GM12878 (cell line): ENCODE data around the gene KCTD12. TPM values are rescaled to one million over a fixed set of nuclear protein-coding genes. Genes with fewer than 3 reads are reported as not detected.
A peak's percentile ranks its signal among the peaks of the same experiment; 100 is the strongest.

Experiments
- ATAC-seq: fragments of 200-7000 bp; cut with Tn5 transposase; 3 replicates; pipeline ENCODE4 v1.9.1; 2020; ENCODE audit warnings: mild to moderate bottlenecking, moderate library complexity
- BruUV-seq: library from RNA; stranded (reverse); fragments of 400-500 nt; replicated peaks from 2 replicates; lab custom pipeline; 2021; lab: Mats Ljungman, UMichigan
- CTCF ChIA-PET: fragments of 300-600 bp; sonication (Branson Sonifier 250); formaldehyde crosslinking; extraction: SDS; loops from one replicate; lab custom pipeline; 2021; ENCODE audit warnings: inconsistent platforms; lab: Yijun Ruan, JAX
- POLR2A ChIA-PET: fragments of 350-600 bp; formaldehyde crosslinking; extraction: SDS; loops from one replicate; lab custom pipeline; 2021; ENCODE audit warnings: inconsistent platforms; lab: Charles Lee
- RAD21 ChIA-PET: fragments of 300-600 bp; sonication (Branson Sonifier 250); formaldehyde crosslinking; loops from one replicate; lab custom pipeline; 2023; ENCODE audit warnings: antibody characterized with exemption; ENCODE audit not compliant: unreplicated experiment; lab: Charles Lee
- SMC1A ChIA-PET: fragments of 300-600 bp; sonication (Branson Sonifier 250); formaldehyde crosslinking; loops from one replicate; lab custom pipeline; 2023; ENCODE audit not compliant: unreplicated experiment, uncharacterized antibody; lab: Charles Lee
- DNase-seq: peaks from one replicate; pipeline ENCODE4 v3.0.0-alpha.2; 2011; ENCODE audit warnings: low read depth, low spot score
- FAIRE-seq: peaks from 3 replicates; lab custom pipeline; 2011; peaks lifted over from hg19 to GRCh38; lab: Jason Lieb, UNC
- H2AFZ ChIP-seq: 2 replicates; pipeline ENCODE4 v1.6.0; 2011; ENCODE audit warnings: low read depth, low read length, control low read depth; ENCODE audit not compliant: control insufficient read depth
- H3K27ac ChIP-seq: 2 replicates; pipeline ENCODE4 v1.5.1; 2011; ENCODE audit warnings: control low read depth; ENCODE audit not compliant: control insufficient read depth, insufficient read depth
- H3K27me3 ChIP-seq, 2 experiments: replicated peaks in 1 of 2; 2 replicates each; pipeline versions ENCODE4 v1.6.0 to v1.6.1; 2011; ENCODE audit warnings: low read length in 1 of 2; ENCODE audit not compliant: control insufficient read depth in 2 of 2, insufficient read depth in 2 of 2
- H3K36me3 ChIP-seq, 2 experiments: 2 replicates each; pipeline ENCODE4 v1.5.1; 2011; ENCODE audit warnings: low read length in 1 of 2; ENCODE audit not compliant: control insufficient read depth in 2 of 2, insufficient read depth in 2 of 2
- H3K4me1 ChIP-seq: 2 replicates; pipeline ENCODE4 v1.6.1; 2011; ENCODE audit warnings: mild to moderate bottlenecking, low read length, moderate library complexity, mixed read lengths; ENCODE audit not compliant: control insufficient read depth, insufficient read depth
- H3K4me2 ChIP-seq: 2 replicates; pipeline ENCODE4 v1.6.0; 2011; ENCODE audit warnings: control low read depth; ENCODE audit not compliant: control insufficient read depth, insufficient read depth
- H3K4me3 ChIP-seq: fragments of 200-600 bp; sonication (generic); 2 replicates; pipeline ENCODE4 v1.5.1; 2016
- H3K79me2 ChIP-seq: 2 replicates; pipeline ENCODE4 v1.6.0; 2011; ENCODE audit warnings: low read length; ENCODE audit not compliant: control insufficient read depth, insufficient read depth
- H3K9ac ChIP-seq: 2 replicates; pipeline ENCODE4 v1.8.0; 2011; ENCODE audit warnings: low read length, control low read depth, mixed read lengths; ENCODE audit not compliant: control insufficient read depth, insufficient read depth
- H3K9me3 ChIP-seq: replicated peaks from 3 replicates; pipeline ENCODE4 v1.5.1; 2011; ENCODE audit warnings: mild to moderate bottlenecking, low read length; ENCODE audit not compliant: control insufficient read depth, insufficient read depth
- H4K20me1 ChIP-seq: 2 replicates; pipeline ENCODE4 v1.6.0; 2011; ENCODE audit not compliant: control insufficient read depth, insufficient read depth
- ATF7 ChIP-seq: fragments of 450-650 bp; IDR thresholded peaks from 2 replicates; pipeline ENCODE4 v1.6.1; 2016; ENCODE audit warnings: low read depth, mild to moderate bottlenecking
- CBX5 ChIP-seq: sonication (generic); IDR thresholded peaks from 2 replicates; pipeline ENCODE4 v1.6.1; 2016; ENCODE audit warnings: low read depth, moderate library complexity, mild to moderate bottlenecking, inconsistent platforms
- CREM ChIP-seq: IDR thresholded peaks from 2 replicates; pipeline ENCODE4 v1.6.1; 2014; ENCODE audit warnings: antibody characterized with exemption, low read depth
- ESRRA ChIP-seq: IDR thresholded peaks from 2 replicates; pipeline ENCODE4 v1.6.1; 2012; ENCODE audit warnings: mild to moderate bottlenecking, low read length, improper control_type of control experiment
- ETV6 ChIP-seq, 2 experiments: fragments of 450-650 bp in 1 of 2; IDR thresholded peaks in 1 of 2; conservative IDR thresholded peaks in 1 of 2; 2 replicates each; pipeline ENCODE4 v1.6.1; 2014; ENCODE audit warnings: antibody characterized with exemption in 1 of 2, borderline replicate concordance in 1 of 2, low read depth in 1 of 2, mild to moderate bottlenecking in 1 of 2, moderate library complexity in 1 of 2
- FOS ChIP-seq: IDR thresholded peaks from 3 replicates; pipeline ENCODE4 v1.6.1; 2011; ENCODE audit warnings: borderline replicate concordance; ENCODE audit not compliant: insufficient read length; ENCODE audit errors: extremely low read depth
- IRF5 ChIP-seq: fragments of 450-650 bp; IDR thresholded peaks from 2 replicates; pipeline ENCODE4 v1.6.1; 2017; ENCODE audit warnings: borderline replicate concordance
- PAX5 ChIP-seq: IDR thresholded peaks from 2 replicates; pipeline ENCODE4 v1.6.1; 2011; ENCODE audit warnings: low read depth, low read length, borderline replicate concordance
- PML ChIP-seq: IDR thresholded peaks from 2 replicates; pipeline ENCODE4 v1.6.1; 2012; ENCODE audit warnings: low read length, inconsistent platforms
- SIN3A ChIP-seq: IDR thresholded peaks from 2 replicates; pipeline ENCODE4 v1.6.1; 2012; ENCODE audit warnings: low read depth, low read length, improper control_type of control experiment
- SKIL ChIP-seq: fragments of 450-650 bp; IDR thresholded peaks from 2 replicates; pipeline ENCODE4 v1.6.1; 2017; ENCODE audit warnings: mild to moderate bottlenecking, low read depth, inconsistent platforms; ENCODE audit not compliant: poor library complexity, severe bottlenecking
- SMAD1 ChIP-seq: fragments of 450-650 bp; IDR thresholded peaks from 2 replicates; pipeline ENCODE4 v1.6.1; 2018; ENCODE audit warnings: mild to moderate bottlenecking, low read depth; ENCODE audit not compliant: partially characterized antibody
- SP1 ChIP-seq: IDR thresholded peaks from one replicate; pipeline ENCODE4 v1.6.1; 2011; ENCODE audit warnings: low read depth, low read length
- STAT1 ChIP-seq: fragments of 450-650 bp; conservative IDR thresholded peaks from 2 replicates; pipeline ENCODE4 v1.6.1; 2014; ENCODE audit warnings: antibody characterized with exemption, mild to moderate bottlenecking
- WGBS: methylation state at CpG from one replicate; pipeline ENCODE4 v1.1.6; 2016; ENCODE audit warnings: low lambda C conversion rate; ENCODE audit not compliant: insufficient replicate concordance, insufficient coverage; ENCODE audit errors: missing lambda C conversion rate; 5-methylcytosine and 5-hydroxymethylcytosine counted together
- in situ Hi-C: fragments of 300-500 bp; cut with MboI; formaldehyde crosslinking; loops from 9 replicates; pipeline ENCODE4 v1.14.3; 2018; ENCODE audit warnings: mixed read lengths
- intact Hi-C: fragments of 100-400 bp; cut with micrococcal nuclease; formaldehyde crosslinking; loops from one replicate; pipeline ENCODE4 v1.14.2; 2022; ENCODE audit not compliant: unreplicated experiment
- polyA plus RNA-seq, 11 experiments: library from polyadenylated mRNA; depleted of rRNA in 4 of 11; unstranded in 6 of 11; stranded (reverse) in 5 of 11; fragments of >200 nt; fragmentation: Nextera tagmentation in 4 of 11; fragmentation: Illumina TruSeq in 1 of 11; extraction: Ambion mirVana in 4 of 11; extraction: Trizol in 1 of 11; gene quantifications; 1 replicate in 1 of 11; 2 replicates in 10 of 11; pipeline versions ENCODE4 v1.2.1 to v1.2.3, GENCODE V29; 2011 to 2016; ENCODE audit warnings: inconsistent platforms in 2 of 11, missing spikeins in 2 of 11, low read depth in 1 of 11
- total RNA-seq, 4 experiments: library from RNA; depleted of rRNA in 3 of 4; stranded (reverse); fragments of >200 nt in 3 of 4; fragmentation: Illumina TruSeq in 1 of 4; extraction: Trizol in 1 of 4; gene quantifications; 2 replicates each; pipeline versions ENCODE4 v1.2.1 to v1.2.3, GENCODE V29; 2013 to 2021

Gene KCTD12
- total and polyA plus RNA-seq, 10 of the 15 experiments (the other 5 are each of a cell fraction or from before 2014, with no cell fraction given) = 0.24 to 2.9 (median 0.92) TPM

- ChIA-PET CTCF (no interaction called here), POLR2A (no interaction called here), SMC1A (no interaction called here), RAD21 (no interaction called here)
- Histone ChIP-seq H3K36me3 (no peaks in the 10 kb centered on the region), H3K79me2 (no peaks in the 10 kb centered on the region), H3K4me3 (no peak overlapping the region), H3K27me3 (peaks cover 0 to 3% of the 10 kb centered on the region in 2 experiments; a peak in 2 of 4 replicates), H4K20me1 (no peaks in the 10 kb centered on the region), H3K4me1 (no peaks in the 10 kb centered on the region), H3K9ac (no peak overlapping the region), H2AFZ (no peak overlapping the region), H3K9me3 (no peaks in the 10 kb centered on the region), H3K27ac (no peak overlapping the region), H3K4me2 (no peak overlapping the region)
- DNase-seq = no peak
- intact Hi-C loops = no loop called here
- no peak for TF ChIP-seq SP1
- TF ChIP-seq STAT1 = no peak
- no peak for TF ChIP-seq FOS
- no peak for TF ChIP-seq IRF5
- TF ChIP-seq CBX5 = no peak
- no peak for TF ChIP-seq ATF7
- in situ Hi-C loops = no loop called here
- no peak for ATAC-seq
- FAIRE-seq = peak; percentile 38
- no TSS peak for BruUV-seq
- 67% methylated on average over 3 of the region's 3 CpGs for WGBS
Observed at GRCh38 chr13:76871432-76871831, 14.8 kb downstream of the KCTD12 start.

- intact Hi-C loops = no loop called here
- ATAC-seq = no peak
- Histone ChIP-seq H3K4me3 (no peak overlapping the region), H3K9ac (no peak overlapping the region), H3K27ac (no peak overlapping the region), H3K27me3 (peaks cover 0 to 3% of the 10 kb centered on the region in 2 experiments; a peak in 2 of 4 replicates), H4K20me1 (no peaks in the 10 kb centered on the region), H3K9me3 (no peaks in the 10 kb centered on the region), H3K4me2 (no peak overlapping the region), H2AFZ (no peak overlapping the region), H3K4me1 (no peaks in the 10 kb centered on the region), H3K36me3 (no peaks in the 10 kb centered on the region), H3K79me2 (no peaks in the 10 kb centered on the region)
- FAIRE-seq = no peak
- CTCF ChIA-PET = no interaction called here
- DNase-seq = no peak
- no TSS peak for BruUV-seq
- POLR2A ChIA-PET = no interaction called here
- in situ Hi-C loops = no loop called here
- SMC1A ChIA-PET = no interaction called here
- TF ChIP-seq SMAD1 = no peak
- no peak for TF ChIP-seq PML
- TF ChIP-seq CREM = no peak
- no peak for TF ChIP-seq ESRRA
- TF ChIP-seq ETV6 (conservative IDR thresholded peaks at IDR 0.05 in 1 of 2, IDR thresholded peaks at IDR 0.05 in 1 of 2; ENCODE audit: borderline replicate concordance in 1 of 2, low read depth in 1 of 2) = no peak
- no peak for TF ChIP-seq SKIL
- no peak for TF ChIP-seq SIN3A
- no peak for TF ChIP-seq PAX5
- RAD21 ChIA-PET = no interaction called here
Observed at GRCh38 chr13:76868371-76868770, 17.8 kb downstream of the KCTD12 start.
